D721Med (cell line): ENCODE measurements around the gene DIP2B.

Experiments used
- DNase-seq: peaks from one replicate; pipeline ENCODE4 v3.0.0; 2011; ENCODE audit warnings: low spot score; ENCODE audit not compliant: insufficient read length
- FAIRE-seq: peaks from 2 replicates; lab custom pipeline; 2011; peaks lifted over from hg19 to GRCh38; lab: Jason Lieb, UNC
- TF ChIP-seq, protein P1 (sequence below): IDR thresholded peaks from 2 replicates; pipeline ENCODE4 v1.5.1; 2012; ENCODE audit warnings: mild to moderate bottlenecking, control low read depth; ENCODE audit not compliant: insufficient read depth; ENCODE audit errors: missing control alignments

DIP2B gene

DNA sequence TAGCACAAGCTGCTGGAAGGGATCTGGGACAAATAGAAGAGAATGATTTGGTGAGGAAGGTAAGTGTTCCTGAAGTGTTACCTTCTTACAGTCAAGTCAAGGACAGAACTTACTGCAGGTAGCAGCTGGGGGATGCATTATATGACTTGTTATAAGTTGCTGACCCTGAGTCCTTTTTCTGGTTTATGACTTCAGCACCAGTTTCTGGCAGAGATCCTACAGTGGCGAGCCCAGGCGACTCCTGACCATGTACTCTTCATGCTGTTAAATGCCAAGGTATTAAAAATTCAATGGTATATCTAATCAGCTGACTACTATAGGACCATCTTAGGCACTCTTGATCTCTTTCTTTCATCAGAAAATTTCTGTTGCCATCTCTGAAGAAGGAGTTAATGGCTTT is 214.0 kb downstream of the DIP2B start:
- TF ChIP-seq, protein P1, sequence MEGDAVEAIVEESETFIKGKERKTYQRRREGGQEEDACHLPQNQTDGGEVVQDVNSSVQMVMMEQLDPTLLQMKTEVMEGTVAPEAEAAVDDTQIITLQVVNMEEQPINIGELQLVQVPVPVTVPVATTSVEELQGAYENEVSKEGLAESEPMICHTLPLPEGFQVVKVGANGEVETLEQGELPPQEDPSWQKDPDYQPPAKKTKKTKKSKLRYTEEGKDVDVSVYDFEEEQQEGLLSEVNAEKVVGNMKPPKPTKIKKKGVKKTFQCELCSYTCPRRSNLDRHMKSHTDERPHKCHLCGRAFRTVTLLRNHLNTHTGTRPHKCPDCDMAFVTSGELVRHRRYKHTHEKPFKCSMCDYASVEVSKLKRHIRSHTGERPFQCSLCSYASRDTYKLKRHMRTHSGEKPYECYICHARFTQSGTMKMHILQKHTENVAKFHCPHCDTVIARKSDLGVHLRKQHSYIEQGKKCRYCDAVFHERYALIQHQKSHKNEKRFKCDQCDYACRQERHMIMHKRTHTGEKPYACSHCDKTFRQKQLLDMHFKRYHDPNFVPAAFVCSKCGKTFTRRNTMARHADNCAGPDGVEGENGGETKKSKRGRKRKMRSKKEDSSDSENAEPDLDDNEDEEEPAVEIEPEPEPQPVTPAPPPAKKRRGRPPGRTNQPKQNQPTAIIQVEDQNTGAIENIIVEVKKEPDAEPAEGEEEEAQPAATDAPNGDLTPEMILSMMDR, result no peak
- DNase-seq, result no peak
- no peak for FAIRE-seq

GRCh38 chr12:50720085-50720484 is 215.3 kb downstream of the DIP2B start:
- DNase-seq (no peak), FAIRE-seq (no peak)
- TF ChIP-seq, protein P1, result no peak

- TF ChIP-seq, protein P1, result no peak
- DNase-seq (no peak), FAIRE-seq (no peak)
These were observed 215.7 kb downstream of the DIP2B start for GRCh38 chr12:50720501-50720900.

DNA sequence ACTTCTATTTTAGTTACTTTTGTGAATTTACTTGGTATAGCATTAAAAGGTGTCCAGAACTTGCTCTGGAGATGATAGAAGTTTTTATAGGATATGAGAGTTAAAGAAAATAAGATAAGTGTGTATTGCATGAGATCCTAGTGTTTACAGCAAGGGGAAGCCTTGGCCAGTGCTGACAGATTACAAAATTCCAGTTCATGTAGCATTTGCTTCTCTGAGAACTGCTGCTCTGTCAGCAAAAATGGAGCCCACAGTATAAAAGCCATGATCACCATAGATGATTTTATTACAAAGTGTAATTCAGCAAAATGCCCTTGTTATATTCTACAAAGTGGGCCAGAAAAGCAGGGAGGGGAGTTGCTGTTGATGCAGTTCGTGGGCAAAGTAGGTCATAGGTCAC is 219.1 kb downstream of the DIP2B start:
- FAIRE-seq, result no peak
- DNase-seq, result no peak
- TF ChIP-seq, protein P1, result no peak

GRCh38 chr12:50725011-50725942 is 220.5 kb downstream of the DIP2B start:
- DNase-seq (no peak), FAIRE-seq (no peak)

DNA sequence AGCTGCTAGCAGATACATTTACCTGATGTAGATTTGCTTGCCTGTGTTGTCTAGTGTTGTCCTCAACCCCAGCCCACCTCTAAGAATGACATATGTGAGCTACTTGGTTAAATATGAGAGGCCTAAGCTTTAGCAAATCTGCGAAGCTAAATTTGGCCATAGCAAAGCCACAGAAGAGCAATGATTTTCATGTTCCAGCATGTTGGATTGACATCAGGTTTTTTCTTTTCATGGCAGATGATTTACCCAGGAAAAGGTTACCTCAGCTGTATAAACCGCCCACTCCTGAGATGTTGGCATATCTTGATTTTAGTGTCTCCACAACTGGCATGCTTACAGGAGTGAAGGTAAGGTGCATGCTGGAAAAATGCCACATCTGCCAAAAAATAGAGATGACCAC is 222.7 kb downstream of the DIP2B start:
- no peak for FAIRE-seq

More at GRCh38 chr12:50725011-50725942, 220.5 kb downstream of the DIP2B start:
- TF ChIP-seq, protein P1, result no peak

More for the DNA sequence above, 222.7 kb downstream of the DIP2B start:
- DNase-seq, result no peak
- TF ChIP-seq, protein P1, result no peak
